ENCODE measurements around the gene C17orf114. TPM values are rescaled to one million over a fixed set of nuclear protein-coding genes. Genes with fewer than 3 reads are reported as not detected.

Gene C17orf114

Other genes with a start within 250 kb of the C17orf114 start
- 24.2 and 31.7 TPM in 2 replicates for gene MYBBP1A, start 246.9 kb downstream of the C17orf114 start, total RNA-seq
- not detected in 2 replicates for gene GGT6, start 241.8 kb downstream of the C17orf114 start, total RNA-seq
- gene SMTNL2, start 217.8 kb downstream of the C17orf114 start, total RNA-seq, result not detected in 2 replicates
- not detected in 2 replicates for gene ALOX15, start 160.7 kb downstream of the C17orf114 start, total RNA-seq
- gene PELP1, start 98.2 kb downstream of the C17orf114 start, total RNA-seq, result 7.6 and 9.1 TPM in 2 replicates
- gene ARRB2, start 91.7 kb downstream of the C17orf114 start, total RNA-seq, result 4.2 and 4.8 TPM in 2 replicates
- 9.2 and 11.1 TPM in 2 replicates for gene MED11, start 70.9 kb downstream of the C17orf114 start, total RNA-seq
- gene ZMYND15, start 62.5 kb downstream of the C17orf114 start, total RNA-seq, result under 0.01 TPM in 1 of 2 replicates, not detected in the other
- 1.1 and 1.6 TPM in 2 replicates for gene CXCL16, start 62.4 kb downstream of the C17orf114 start, total RNA-seq
- not detected in 2 replicates for gene TM4SF5, start 30.4 kb downstream of the C17orf114 start, total RNA-seq
- 0.22 TPM in 1 of 2 replicates, not detected in the other for gene VMO1, start 16.0 kb downstream of the C17orf114 start, total RNA-seq
- gene GLTPD2, start 13.4 kb downstream of the C17orf114 start, total RNA-seq, result not detected in 2 replicates
- gene PSMB6, start 6.2 kb downstream of the C17orf114 start, total RNA-seq, result 182 and 183 TPM in 2 replicates
- 23.8 TPM in 2 replicates for gene PLD2, start 4.8 kb upstream of the C17orf114 start, total RNA-seq
- gene MINK1, start 31.0 kb upstream of the C17orf114 start, total RNA-seq, result 17.9 and 26.0 TPM in 2 replicates
- 0.44 and 1.6 TPM in 2 replicates for gene C17orf107, start 97.2 kb upstream of the C17orf114 start, total RNA-seq
- gene CHRNE, start 100.8 kb upstream of the C17orf114 start, total RNA-seq, result 0.65 and 1.4 TPM in 2 replicates
- gene GP1BA, start 129.9 kb upstream of the C17orf114 start, total RNA-seq, result not detected in 2 replicates
- 38.4 and 57.3 TPM in 2 replicates for gene SLC25A11, start 137.7 kb upstream of the C17orf114 start, total RNA-seq
- gene RNF167, start 137.9 kb upstream of the C17orf114 start, total RNA-seq, result 13.5 and 23.2 TPM in 2 replicates
- 280 and 359 TPM in 2 replicates for gene PFN1, start 146.2 kb upstream of the C17orf114 start, total RNA-seq
- gene ENO3, start 148.8 kb upstream of the C17orf114 start, total RNA-seq, result 1.1 and 2.6 TPM in 2 replicates
- 47.3 and 51.2 TPM in 2 replicates for gene SPAG7, start 165.5 kb upstream of the C17orf114 start, total RNA-seq
- 2.6 and 7.9 TPM in 2 replicates for gene CAMTA2, start 185.3 kb upstream of the C17orf114 start, total RNA-seq
- gene INCA1, start 195.2 kb upstream of the C17orf114 start, total RNA-seq, result 0.22 and 0.40 TPM in 2 replicates
- gene KIF1C, start 195.6 kb upstream of the C17orf114 start, total RNA-seq, result 56.0 and 78.2 TPM in 2 replicates
- under 0.01 and 0.22 TPM in 2 replicates for gene SLC52A1, start 233.1 kb upstream of the C17orf114 start, total RNA-seq

Data from lung microvascular endothelial cell (primary cell).